Panc1 (cell line): ENCODE data around the gene RENBP. TPM values are rescaled to one million over a fixed set of nuclear protein-coding genes. Genes with fewer than 3 reads are reported as not detected.
A peak's percentile ranks its signal among the peaks of the same experiment; 100 is the strongest.

ENCODE experiments used
- ATAC-seq: fragments of 200-7000 bp; cut with Tn5 transposase; 2 replicates; pipeline ENCODE4 v1.9.1; 2020; ENCODE audit warnings: mild to moderate bottlenecking, moderate library complexity
- BruUV-seq: library from RNA; stranded (reverse); fragments of 400-500 nt; replicated peaks from 2 replicates; lab custom pipeline; 2021; lab: Mats Ljungman, UMichigan
- CTCF ChIA-PET: fragments of 300-600 bp; sonication (Branson Sonifier 250); formaldehyde crosslinking; loops from one replicate; lab custom pipeline; 2022; ENCODE audit warnings: antibody characterized with exemption; lab: Charles Lee
- POLR2A ChIA-PET: fragments of 300-600 bp; sonication (Branson Sonifier 250); formaldehyde crosslinking; loops from one replicate; lab custom pipeline; 2022; ENCODE audit warnings: antibody characterized with exemption; lab: Charles Lee
- DNase-seq: peaks from one replicate; pipeline ENCODE4 v3.0.0-alpha.2; 2010; ENCODE audit warnings: low read depth, low spot score
- H3K27ac ChIP-seq: 2 replicates; pipeline ENCODE4 v1.5.1; 2011; ENCODE audit warnings: mild to moderate bottlenecking, low read length, inconsistent platforms
- H3K27me3 ChIP-seq: fragments of 200-500 bp; sonication (Bioruptor generic); 2 replicates; pipeline ENCODE4 v1.6.0; 2014; ENCODE audit warnings: low read length, inconsistent platforms; ENCODE audit not compliant: control insufficient read depth, insufficient read depth
- H3K36me3 ChIP-seq: fragments of 200-500 bp; sonication (Bioruptor generic); 2 replicates; pipeline ENCODE4 v1.5.1; 2014; ENCODE audit warnings: inconsistent platforms, mild to moderate bottlenecking, low read length, moderate library complexity; ENCODE audit not compliant: control insufficient read depth, insufficient read depth
- H3K4me1 ChIP-seq: 2 replicates; pipeline ENCODE4 v1.5.1; 2011; ENCODE audit warnings: inconsistent platforms, mild to moderate bottlenecking, low read length, moderate library complexity; ENCODE audit not compliant: control insufficient read depth, insufficient read depth
- H3K4me3 ChIP-seq, 2 experiments: 2 replicates each; pipeline ENCODE4 v1.5.1; 2011 to 2012; ENCODE audit warnings: low read depth in 2 of 2, low read length in 2 of 2, mild to moderate bottlenecking in 2 of 2, inconsistent platforms in 1 of 2, moderate library complexity in 1 of 2
- H3K9me3 ChIP-seq: fragments of 200-500 bp; sonication (Bioruptor generic); 2 replicates; pipeline ENCODE4 v1.5.1; 2014; ENCODE audit warnings: low read depth, mild to moderate bottlenecking, inconsistent platforms, low read length, moderate library complexity; ENCODE audit not compliant: control insufficient read depth, insufficient read depth
- CTCF ChIP-seq: fragments of 450-650 bp; IDR thresholded peaks from 2 replicates; pipeline ENCODE4 v1.5.1; 2017; ENCODE audit warnings: mild to moderate bottlenecking
- POLR2AphosphoS5 ChIP-seq: IDR thresholded peaks from 2 replicates; pipeline ENCODE4 v1.6.1; 2012; ENCODE audit warnings: mild to moderate bottlenecking, low read depth, low read length, moderate library complexity
- REST ChIP-seq, 2 experiments: IDR thresholded peaks; 2 replicates each; pipeline ENCODE4 v1.6.1; 2011 to 2012; ENCODE audit warnings: low read depth in 2 of 2, control low read depth in 1 of 2, low read length in 1 of 2, mild to moderate bottlenecking in 1 of 2, moderate library complexity in 1 of 2; ENCODE audit not compliant: insufficient read depth in 1 of 2
- SIN3A ChIP-seq: IDR thresholded peaks from 2 replicates; pipeline ENCODE4 v1.6.1; 2012; ENCODE audit warnings: low read depth, mild to moderate bottlenecking, low read length, moderate library complexity, borderline replicate concordance; ENCODE audit not compliant: insufficient read depth
- TCF7L2 ChIP-seq: IDR thresholded peaks from 2 replicates; pipeline ENCODE4 v1.6.1; 2011; ENCODE audit warnings: mild to moderate bottlenecking, low read depth, low read length, inconsistent platforms
- in situ Hi-C: cut with HindIII; loops from 2 replicates; pipeline ENCODE4 v1.10.0; 2016; ENCODE audit warnings: low sequenced_read_pairs, low pct_unique_long_range_greater_than_20kb
- intact Hi-C: fragments of 100-400 bp; cut with micrococcal nuclease; formaldehyde crosslinking; loops from one replicate; pipeline ENCODE4 v1.10.0; 2022; ENCODE audit not compliant: unreplicated experiment
- total RNA-seq: library from RNA; stranded (reverse); gene quantifications from one replicate; pipeline ENCODE4 v1.2.1, GENCODE V29; 2021; ENCODE audit not compliant: unreplicated experiment

RENBP gene
- total RNA-seq, 1 experiment from 2014 or later = 0.62 TPM

- in situ Hi-C loops = no loop called here
- peaks cover 22% of the 10 kb centered on the region for H3K4me1 ChIP-seq
- no peaks in the 10 kb centered on the region for H3K27me3 ChIP-seq
- BruUV-seq = no TSS peak
- POLR2A ChIA-PET = interaction anchor here (0.5 kb wide), 1 partner anchor 20 kb away, joined by 3 read pairs; no protein-coding TSS in a partner anchor
- H3K27ac ChIP-seq = no peak overlapping the region
- ATAC-seq (no peak), DNase-seq (no peak)
- peaks cover 2% of the 10 kb centered on the region for H3K36me3 ChIP-seq
- intact Hi-C loops = no loop called here
- no peaks in the 10 kb centered on the region for H3K9me3 ChIP-seq
- TF ChIP-seq POLR2AphosphoS5 (no peak), CTCF (no peak), SIN3A (no peak), TCF7L2 (no peak), REST (IDR thresholded peaks at IDR 0.05; ENCODE audit: insufficient read depth in 1 of 2, low read depth in 2 of 2, low read length in 1 of 2) (no peak)
- H3K4me3 ChIP-seq = no peak overlapping the region
- CTCF ChIA-PET = no interaction called here
These were observed 5.7 kb upstream of the RENBP start for GRCh38 chrX:153950127-153950526.

DNA sequence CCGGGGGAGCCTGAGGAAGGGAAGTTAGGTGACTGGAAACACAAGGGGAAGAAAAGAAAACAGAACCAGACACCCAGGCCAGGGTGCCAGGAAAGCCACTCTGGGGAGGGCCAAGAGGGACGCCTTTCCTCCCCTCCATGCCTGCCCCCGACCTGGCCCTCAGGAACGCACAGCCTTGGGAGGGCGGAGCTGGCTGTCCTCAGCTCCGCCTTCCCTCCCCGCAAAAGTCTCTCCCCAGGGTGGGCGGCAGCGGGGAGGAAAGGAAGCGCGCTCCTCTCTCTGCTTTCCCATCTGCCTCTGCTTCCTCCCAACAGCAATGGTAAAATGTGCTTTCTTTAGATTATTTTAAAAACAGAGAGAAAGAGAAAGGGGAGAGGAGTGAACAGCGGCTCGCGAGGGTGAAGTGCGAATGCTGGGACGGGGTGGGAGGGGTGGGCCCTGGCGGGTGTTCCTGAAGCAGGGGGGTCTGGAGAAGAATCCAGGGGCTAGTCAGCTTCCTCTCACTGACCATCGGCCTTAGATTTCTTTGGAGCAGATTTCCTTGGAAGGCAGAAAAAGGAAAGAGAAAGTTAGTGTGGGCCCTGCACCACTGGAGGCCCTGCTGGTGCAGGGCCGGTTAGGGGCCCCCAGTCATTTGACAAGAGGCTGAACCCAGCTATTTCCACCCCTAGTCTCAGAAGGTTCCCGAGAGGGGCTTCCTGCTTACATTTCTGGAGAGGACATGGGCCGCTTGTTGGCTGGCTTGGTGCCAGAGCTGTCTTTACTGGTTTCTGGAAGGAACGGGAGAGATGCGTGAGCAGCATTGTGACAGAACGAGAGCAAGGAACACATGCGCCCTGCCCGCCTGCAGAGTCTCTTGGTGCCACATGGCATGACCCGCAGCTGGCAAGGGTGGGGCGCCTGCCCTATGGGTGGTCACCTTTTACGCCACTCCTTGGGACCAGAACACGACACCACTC, 4.7 kb upstream of the RENBP start:
- intact Hi-C loops (no loop called here), in situ Hi-C loops (no loop called here)
- Histone ChIP-seq H3K4me3 (no peak overlapping the region), H3K36me3 (peaks cover 2% of the 10 kb centered on the region), H3K27me3 (no peaks in the 10 kb centered on the region), H3K27ac (peak overlapping the region; percentile 44; the same call in 1 of the 2 replicates), H3K4me1 (peaks cover 22% of the 10 kb centered on the region), H3K9me3 (no peaks in the 10 kb centered on the region)
- ATAC-seq (no peak), DNase-seq (no peak)
- TF ChIP-seq CTCF (no peak), REST (IDR thresholded peaks at IDR 0.05; ENCODE audit: insufficient read depth in 1 of 2, low read depth in 2 of 2, low read length in 1 of 2) (no peak), SIN3A (no peak), POLR2AphosphoS5 (no peak), TCF7L2 (no peak)
- CTCF ChIA-PET = interaction anchor here (4.8 kb wide), 1 partner anchor 24 kb away, joined by 45 read pairs; the partner anchor contains the start of gene ARHGAP4
- BruUV-seq = no TSS peak
- POLR2A ChIA-PET = interaction anchor here (0.5 to 1.6 kb wide), 2 partner anchors 21 kb away, joined by 3 to 5 read pairs; no protein-coding TSS in a partner anchor
